GM21515 (cell line): Measurements from ENCODE around the gene MARS1.
A peak's percentile ranks its signal among the peaks of the same experiment; 100 is the strongest.
"Not testable (repeated sequence)": the region's sequence is repeated elsewhere in the genome, so short reads cannot be mapped to it uniquely, and the experiment has no call there.

Experiments
- ATAC-seq: cut with Tn5 transposase; IDR thresholded peaks from one replicate; pipeline ENCODE4 v1.9.1; 2021; ENCODE audit not compliant: unreplicated experiment

Gene MARS1

DNA sequence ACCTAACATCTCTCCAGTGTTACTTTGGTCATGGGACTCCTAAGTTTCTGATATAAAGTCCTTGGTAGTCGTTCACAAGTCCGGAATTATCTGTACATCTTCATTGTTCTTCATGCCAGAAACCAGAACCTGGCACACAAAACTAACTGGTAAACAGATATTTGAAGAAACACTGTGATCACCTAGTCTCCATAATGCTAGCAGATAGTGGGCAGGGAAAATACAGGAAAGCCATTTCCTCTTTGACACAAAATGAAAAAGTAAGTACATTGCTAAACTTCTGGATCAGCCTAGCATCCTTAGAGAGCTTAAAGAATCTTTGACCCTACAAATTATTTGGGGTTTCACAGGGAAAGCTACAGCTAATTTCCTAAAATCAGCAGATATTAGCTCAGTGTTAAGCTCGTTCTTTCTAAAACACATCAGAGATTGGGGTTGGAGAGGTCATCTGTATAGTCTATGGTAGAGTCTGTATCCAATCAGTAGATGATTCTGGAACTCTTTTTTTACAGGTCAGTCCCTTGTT, 27.6 kb downstream of the MARS1 start:
- ATAC-seq, result no peak

DNA sequence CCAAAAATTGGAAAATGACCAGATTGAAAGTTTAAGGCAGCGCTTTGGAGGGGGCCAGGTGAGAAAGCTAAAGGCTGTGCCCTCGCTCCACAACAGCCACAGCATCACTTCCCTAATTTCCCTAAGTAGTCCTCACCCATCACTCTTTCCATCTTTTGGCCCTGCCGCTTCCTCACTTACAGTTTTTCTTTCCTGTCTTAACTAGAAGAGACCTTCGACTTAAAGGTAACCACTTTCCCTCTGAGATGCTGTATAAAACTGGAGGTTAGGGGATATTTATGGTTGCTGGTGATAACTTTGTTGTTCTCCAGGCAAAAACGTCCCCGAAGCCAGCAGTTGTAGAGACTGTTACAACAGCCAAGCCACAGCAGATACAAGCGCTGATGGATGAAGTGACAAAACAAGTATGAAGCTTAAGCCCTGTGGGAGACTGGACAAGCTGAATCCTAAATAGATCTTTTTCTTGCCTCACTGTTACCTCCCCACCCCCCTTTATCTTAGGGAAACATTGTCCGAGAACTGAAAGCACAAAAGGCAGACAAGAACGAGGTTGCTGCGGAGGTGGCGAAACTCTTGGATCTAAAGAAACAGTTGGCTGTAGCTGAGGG, 28.2 kb downstream of the MARS1 start:
- ATAC-seq, result no peak

DNA sequence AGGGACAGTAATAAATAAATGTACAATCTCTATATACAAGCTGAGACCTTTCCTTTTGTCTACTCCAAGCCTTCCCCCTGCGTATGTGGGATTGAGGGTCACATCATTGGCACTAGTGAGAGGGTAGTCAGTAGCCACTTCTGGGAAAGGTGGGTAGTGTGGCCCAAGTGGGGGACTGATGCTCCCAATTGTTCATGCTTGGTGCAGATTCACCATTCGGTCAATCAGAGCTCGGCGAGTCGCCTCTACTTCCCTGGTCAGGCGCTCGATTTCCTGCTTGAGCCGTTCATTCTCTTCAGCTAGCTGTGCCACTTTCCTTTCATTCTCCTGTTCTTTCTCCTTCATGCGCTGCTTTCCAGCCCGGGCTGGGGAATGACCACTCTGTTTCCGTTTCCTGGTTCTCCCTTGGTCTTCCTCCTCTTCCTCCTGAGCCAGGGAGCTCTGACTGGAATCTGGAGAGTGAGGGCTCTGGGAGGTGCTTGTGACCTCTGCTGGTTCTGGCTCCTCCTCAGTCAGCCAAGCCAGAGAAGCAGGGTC, 28.8 kb downstream of the MARS1 start:
- no peak for ATAC-seq

DNA sequence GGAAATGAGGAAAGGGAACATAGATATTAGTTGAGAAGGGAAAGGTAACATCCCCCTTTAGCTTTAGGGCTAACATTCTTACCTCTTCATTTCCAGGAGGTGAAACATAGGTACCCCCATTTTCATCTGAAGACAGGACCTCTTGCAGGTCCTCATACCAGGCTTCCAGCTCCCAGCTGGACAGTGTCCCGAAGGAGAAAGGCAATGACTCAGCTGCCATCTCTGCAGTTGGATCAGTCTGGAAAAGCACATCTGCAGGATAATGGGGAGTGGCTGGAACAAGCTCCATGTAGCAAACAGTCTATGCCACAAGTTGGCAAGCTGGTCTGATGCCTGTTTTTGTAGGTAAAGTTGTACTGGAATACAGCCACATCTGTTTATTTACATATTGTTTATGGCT, 29.3 kb downstream of the MARS1 start:
- no peak for ATAC-seq

DNA sequence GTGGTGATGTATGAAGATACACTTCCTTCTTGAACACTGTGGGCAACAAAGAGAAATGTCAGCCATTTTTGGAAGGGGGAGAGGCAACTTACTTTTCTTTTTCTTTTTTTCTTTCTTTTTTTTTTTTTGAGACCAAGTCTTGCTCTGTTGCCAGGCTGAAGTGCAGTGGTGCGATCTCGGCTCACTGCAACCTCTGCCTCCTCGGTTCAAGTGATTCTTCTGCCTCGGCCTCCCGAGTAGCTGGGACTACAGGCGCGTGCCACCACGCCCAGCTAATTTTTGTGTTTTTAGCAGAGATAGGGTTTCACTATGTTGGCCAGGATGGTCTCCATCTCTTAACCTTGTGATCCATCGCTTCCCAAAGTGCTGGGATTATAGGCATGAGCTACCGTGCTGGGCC, 29.9 kb downstream of the MARS1 start:
- not testable (repeated sequence) for ATAC-seq

DNA sequence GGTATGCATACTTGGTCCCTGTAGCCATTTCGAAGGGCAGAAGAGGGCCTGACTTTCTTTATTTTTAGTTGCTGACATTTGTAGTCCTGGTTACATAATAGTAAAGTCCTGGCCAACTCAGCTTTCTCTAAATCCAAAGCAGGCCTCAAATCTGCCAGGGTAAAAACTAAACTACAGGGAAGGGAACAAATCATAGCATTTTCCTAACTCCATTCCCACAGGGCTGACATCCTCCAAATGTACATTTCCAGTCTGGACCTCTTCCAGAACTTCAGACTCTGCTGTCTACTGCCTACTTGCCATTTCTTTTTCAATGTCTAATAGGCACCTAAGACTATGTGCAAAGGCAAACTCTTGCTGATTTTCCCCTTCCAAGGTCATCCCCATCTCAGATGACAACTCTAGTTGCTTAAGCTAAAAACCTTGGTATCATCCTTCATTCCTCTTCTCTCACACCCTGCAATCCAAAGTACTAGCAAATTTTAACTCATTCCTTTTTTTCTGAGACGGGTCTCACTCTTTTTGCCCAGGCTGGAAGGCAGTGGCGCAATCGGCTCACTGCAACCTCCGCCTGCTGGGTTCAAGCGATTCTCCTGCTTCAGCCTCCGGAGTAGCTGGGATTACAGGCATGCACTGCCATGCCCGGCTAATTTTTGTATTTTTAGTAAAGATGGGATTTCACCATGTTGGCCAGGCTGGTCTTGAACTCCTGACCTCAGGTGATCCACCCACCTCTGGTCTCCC, 30.5 kb downstream of the MARS1 start:
- ATAC-seq, result no peak

DNA sequence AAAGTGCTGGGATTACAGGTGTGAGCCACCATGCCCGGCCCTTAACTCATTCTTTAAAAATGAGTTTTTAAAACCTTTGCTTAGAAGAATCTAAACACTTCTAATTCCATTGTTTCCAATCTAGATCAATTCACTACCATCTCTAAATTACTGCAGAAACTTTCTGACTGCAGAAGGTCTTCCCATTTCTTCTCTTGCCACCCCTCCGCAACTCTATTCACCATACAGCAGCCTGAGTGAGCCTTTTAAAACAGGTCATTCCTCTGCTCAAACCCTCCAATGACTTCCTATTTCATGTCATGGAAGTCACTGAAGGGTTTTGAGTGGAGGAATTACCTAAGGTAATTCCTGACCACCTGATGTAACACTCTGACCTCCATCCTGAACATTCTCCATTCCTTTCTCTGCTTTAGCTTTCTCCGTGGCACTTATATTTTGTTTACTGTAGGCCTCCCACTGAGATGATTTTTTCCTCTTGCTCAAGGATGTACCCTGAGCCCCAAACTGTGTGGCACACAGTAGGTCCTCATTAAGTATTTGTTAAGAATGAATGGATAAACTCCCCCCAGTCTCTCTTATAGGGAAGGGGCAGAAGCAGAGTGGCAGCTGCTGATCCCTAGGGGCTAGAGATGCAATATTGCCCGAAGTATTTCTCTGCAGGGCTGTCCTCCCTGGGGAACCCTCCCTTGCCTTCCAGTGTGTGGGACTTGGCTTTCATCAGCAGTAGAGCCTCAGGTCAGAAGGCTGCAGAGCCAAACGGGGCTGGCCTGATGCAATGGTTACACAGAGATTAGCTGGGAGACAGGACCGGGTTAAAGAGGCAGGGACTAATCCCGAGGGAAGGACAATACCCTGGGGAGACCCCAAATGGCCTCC, 31.3 kb downstream of the MARS1 start:
- ATAC-seq, result no peak

DNA sequence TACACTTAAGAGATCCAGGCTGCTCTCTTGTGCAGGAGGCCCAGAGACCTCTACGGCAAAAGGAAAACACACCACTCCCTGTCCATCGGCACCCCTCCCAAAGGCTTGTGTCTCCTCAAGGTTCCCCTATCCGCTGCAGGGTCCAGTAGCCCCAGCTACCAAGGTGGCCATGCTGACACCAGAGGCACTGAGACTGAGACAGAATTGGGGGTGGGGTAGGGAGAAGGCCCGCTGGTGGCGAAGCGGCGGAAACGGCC, 31.9 kb downstream of the MARS1 start:
- peak; percentile 0 for ATAC-seq

DNA sequence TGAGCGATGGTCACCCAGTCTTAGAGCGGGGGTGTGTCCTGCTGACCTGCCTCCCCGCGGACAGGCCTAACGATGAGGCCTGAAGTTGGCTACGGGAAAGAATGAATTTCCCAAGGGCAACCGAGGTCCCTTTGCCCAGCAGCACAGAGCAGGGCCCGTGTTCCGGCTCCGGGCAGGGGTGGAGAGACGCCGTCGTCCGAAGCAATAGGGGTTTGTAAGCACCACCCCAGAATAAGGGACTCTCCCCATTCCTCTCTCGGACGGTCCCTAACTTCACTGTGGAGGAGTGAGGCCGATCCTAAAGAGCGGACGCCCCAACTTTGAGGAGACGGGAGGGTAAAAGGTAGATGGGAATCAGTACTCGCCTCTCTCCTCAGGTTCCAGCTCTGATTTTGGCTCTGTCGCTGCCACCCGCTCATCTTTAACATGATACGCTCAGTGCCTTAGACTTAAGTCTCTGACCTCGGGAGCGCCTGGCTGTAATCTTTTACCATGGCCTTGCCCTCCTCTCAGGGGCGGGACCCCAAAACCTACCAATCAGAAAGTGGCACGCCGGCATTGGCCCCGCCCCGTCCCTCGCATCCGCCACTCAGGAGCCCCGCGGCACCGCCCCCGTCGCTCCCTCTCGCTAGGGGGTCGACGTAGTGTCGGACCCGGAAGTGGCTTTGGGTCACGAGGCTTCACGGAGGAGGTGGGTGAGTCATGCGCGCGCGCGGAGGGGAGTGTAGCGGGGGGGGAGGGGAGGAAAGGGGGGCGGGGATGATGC, 32.4 kb downstream of the MARS1 start, which contains the start of gene DDIT3:
TSS of gene DDIT3 (minus strand) at position 462 of the 766 bp plus-strand sequence. CDS start 3,108 bp downstream, outside the sequence.
- ATAC-seq, result peak; percentile 64

DNA sequence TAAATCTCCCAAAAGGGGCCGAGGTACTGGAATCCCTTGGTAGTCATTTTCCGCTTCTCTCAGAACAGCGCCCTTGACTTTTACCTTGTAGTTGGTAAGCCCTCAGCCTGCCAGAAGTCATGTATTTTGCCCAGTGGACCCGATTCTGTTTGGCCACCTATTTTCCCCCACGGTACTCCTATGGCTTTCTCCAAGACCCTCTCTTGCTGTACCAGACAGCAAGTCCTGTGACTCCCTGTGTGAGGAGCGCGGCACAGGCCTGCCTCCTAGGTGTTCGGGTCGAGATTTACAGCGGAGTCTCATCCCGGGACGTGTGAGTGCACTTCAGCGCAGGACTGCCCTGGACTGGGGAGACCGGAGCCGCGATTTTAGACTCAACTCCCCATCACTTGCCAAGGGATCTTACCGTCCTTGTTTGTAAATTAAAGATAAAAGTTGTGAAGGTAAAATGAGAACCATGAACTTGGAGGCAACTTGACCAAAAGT, 33.7 kb downstream of the MARS1 start:
- ATAC-seq, result no peak

DNA sequence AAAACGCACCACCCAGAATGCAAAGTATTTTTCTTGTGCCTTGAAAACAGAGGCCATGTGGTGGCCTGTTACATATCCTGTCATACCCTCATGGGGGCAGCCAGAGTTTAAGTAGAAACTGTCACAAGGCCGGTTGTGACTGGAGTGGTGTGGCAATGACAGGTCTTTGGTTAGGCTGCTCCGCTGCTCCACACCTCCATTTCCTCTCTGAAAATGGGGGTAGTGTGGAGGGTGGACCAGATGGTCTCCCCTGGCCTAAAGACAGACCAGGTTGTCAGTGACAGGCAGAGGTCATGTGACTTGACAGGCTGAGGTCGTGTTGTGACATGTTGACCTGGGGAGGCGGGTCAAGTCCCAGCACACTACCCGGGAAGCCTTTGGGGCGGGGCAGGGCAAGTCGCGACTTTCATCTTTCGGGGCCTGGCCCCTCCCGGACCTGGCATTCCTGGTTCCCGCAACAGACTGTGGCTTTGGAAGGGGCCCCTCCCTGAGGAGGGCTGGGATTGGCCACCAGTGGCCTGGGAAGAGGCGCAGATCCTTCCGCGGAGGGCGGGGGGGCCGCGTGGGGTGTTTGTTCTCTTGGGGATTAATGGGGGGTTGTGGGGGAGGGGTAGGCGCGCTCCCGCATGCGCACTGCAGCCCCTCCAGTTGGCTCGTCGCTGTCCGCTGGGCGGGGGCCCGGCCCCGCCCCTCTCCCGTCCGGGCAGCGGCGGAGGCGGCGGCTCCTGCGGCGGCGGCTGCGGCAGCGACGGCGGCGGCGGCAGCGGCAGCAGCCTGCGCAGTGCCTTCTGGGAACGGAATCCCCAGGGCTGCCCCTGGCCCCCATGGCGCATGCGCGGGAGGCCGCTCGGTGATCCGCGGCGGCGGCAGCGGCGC, 34.4 kb downstream of the MARS1 start, which contains the start of gene MBD6:
TSS of gene MBD6 (plus strand) at position 814 of the 876 bp plus-strand sequence. CDS start 1,480 bp downstream, outside the sequence.
- peak; percentile 37 for ATAC-seq

DNA sequence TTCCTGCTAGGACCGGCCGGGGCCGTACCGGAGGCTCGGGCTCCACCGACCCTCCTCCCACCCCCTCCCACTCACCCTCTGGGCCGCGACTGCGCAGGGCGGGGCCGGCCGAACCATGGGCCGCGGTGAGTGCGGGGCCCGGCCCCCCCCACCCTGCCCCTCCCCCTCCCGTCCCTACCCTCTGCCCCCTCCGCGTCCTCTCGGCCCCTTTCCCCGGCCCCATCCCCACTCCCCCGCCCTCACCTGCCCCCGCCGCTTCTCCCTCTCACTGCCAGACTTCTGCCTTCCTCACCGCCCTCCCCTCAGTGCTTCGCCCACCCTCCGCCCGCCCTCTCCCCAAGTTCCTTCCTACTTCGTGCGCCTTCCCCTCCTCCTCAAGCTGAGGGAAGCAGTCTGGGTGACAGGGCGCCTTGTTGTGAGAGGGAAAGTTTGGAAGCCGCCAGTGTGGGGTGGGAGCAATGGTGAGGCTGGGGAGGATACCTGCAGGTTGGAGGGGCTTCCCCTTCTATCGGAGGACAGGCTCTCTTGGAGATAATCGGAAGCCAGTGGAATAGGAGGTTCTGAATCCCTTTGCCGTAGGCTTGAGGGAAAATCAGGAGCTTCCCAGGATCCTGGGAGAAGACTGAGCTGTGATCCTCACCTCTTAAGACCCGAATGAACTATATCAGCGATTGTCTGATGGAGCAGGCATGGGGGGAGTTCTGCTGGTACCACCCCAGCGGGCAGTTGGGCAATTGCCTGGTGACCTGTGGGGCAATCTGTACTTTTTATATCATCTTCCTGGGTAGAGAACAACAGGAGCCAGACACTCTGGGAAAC, 35.2 kb downstream of the MARS1 start:
- ATAC-seq, result no peak

DNA sequence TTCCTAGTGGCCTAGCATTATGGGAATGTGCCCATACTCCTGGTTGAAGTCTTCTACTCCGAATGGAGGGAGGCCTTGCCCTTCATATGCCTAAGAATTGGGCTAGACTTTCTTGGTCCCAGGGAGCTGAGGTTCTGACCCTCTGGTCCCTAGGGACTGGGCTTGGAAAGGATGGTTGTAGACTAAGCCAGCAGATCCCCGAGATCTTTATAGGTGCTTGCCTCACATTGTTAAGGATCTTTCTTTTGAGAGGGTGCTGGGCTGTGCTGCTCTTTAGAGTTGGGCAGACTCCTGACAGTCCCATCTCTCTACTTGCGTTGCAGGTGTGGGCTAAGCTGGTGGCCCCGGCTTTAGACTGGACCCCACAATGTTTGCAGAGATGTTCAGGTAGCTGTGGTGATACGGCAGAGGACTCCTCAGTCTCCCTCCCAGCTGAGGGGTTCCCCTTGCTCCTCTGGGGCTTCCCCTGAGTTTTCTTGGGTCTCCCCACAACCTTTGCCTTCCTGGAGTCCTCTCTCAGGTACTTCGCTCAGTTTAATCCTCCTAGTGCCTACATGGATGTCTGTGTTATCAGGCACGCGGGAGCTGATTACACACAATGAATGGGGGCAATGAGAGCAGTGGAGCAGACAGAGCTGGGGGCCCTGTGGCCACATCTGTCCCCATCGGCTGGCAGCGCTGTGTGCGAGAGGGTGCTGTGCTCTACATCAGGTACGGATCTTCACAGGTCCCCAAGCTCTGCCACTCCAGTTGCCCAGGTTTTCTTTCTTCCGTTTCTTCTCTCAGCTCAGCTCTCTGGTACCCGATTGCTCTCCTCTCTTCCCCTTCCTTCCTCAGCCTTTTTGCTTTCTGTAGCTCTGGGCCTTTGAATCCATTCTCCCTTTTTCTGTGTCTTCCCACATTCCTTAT, 36.1 kb downstream of the MARS1 start:
- no peak for ATAC-seq

DNA sequence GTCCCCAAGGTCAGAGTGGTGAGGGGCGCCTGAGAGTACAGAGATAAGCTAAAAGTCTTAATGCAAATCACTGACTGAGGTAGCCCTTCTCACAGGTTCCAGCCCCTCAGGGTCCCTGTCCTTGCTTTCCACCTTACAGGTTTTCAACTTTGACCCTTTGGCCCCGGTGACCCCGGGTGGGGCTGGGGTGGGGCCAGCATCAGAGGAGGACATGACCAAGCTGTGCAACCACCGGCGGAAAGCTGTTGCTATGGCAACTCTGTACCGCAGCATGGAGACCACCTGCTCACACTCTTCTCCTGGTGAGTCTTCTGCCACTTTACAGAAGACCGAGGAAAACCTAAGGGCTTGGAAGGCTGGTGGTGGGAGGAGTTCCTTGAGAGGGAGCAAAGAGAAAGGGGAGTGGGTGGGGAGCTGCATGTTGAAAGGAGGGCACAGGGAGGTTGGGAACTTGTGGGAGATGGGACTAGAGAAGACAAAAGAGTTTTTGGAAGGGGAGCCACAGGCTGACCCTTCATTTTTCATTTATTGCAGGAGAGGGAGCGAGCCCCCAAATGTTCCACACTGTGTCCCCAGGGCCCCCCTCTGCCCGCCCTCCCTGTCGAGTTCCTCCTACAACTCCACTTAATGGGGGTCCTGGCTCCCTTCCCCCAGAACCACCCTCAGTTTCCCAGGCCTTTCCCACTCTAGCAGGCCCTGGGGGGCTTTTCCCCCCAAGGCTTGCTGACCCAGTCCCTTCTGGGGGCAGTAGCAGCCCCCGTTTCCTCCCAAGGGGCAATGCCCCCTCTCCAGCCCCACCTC, 37.1 kb downstream of the MARS1 start:
- no peak for ATAC-seq

DNA sequence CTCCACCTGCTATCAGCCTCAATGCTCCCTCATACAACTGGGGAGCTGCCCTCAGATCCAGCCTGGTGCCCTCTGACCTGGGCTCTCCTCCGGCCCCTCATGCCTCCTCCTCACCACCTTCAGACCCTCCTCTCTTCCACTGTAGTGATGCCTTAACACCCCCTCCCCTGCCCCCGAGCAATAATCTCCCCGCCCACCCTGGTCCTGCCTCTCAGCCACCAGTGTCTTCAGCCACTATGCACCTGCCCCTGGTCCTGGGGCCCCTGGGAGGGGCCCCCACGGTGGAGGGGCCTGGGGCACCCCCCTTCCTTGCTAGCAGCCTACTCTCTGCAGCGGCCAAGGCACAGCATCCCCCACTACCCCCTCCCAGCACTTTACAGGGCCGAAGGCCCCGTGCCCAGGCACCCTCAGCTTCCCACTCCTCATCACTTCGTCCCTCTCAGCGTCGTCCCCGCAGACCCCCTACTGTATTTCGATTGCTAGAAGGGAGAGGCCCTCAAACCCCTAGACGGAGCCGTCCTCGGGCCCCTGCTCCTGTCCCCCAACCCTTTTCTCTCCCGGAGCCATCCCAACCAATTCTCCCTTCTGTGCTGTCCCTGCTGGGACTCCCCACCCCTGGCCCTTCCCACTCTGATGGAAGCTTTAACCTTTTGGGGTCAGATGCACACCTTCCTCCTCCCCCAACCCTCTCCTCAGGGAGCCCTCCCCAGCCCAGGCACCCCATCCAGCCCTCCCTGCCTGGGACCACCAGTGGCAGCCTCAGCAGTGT, 37.9 kb downstream of the MARS1 start:
- no peak for ATAC-seq
